ENCODE data around the gene HSPA12B.

HSPA12B gene

GRCh38 chr20:3767427-3768341 lies 35.2 kb downstream of the HSPA12B start, which contains the start of gene ADISSP:
ADISSP (minus strand) TSS chr20:3767753; CDS start chr20:3760100, 7,653 bp downstream.
- DNase-seq = peak; percentile 98

- DNase-seq = peak; percentile 76
These were observed 36.1 kb downstream of the HSPA12B start for GRCh38 chr20:3768342-3769130.

- DNase-seq = no peak
These were observed 39.1 kb downstream of the HSPA12B start for GRCh38 chr20:3771552-3772058.

GRCh38 chr20:3775457-3776108 lies 43.1 kb downstream of the HSPA12B start:
- peak; percentile 56 for DNase-seq

GRCh38 chr20:3777381-3777715 lies 44.9 kb downstream of the HSPA12B start:
- DNase-seq = no peak

GRCh38 chr20:3777716-3778629 lies 45.5 kb downstream of the HSPA12B start:
- no peak for DNase-seq

GRCh38 chr20:3778976-3779375 lies 46.5 kb downstream of the HSPA12B start:
- no peak for DNase-seq

GRCh38 chr20:3781153-3781910 lies 48.8 kb downstream of the HSPA12B start, which contains the start of gene SPEF1:
SPEF1 (minus strand) TSS chr20:3781448; CDS start chr20:3781287, 161 bp downstream.
- DNase-seq = peak; percentile 97

- no peak for DNase-seq
These were observed 50.1 kb downstream of the HSPA12B start for GRCh38 chr20:3782597-3782996.

GRCh38 chr20:3783068-3783489 lies 50.6 kb downstream of the HSPA12B start:
- no peak for DNase-seq

- no peak for DNase-seq
These were observed 51.2 kb downstream of the HSPA12B start for GRCh38 chr20:3783511-3784195.

GRCh38 chr20:3784216-3784853 lies 51.9 kb downstream of the HSPA12B start:
- DNase-seq = no peak

- DNase-seq = no peak
These were observed 52.4 kb downstream of the HSPA12B start for GRCh38 chr20:3784863-3785239.

GRCh38 chr20:3785240-3786125 lies 53.0 kb downstream of the HSPA12B start:
- DNase-seq = no peak

- DNase-seq = peak; percentile 20
These were observed 53.6 kb downstream of the HSPA12B start for GRCh38 chr20:3786126-3786484.

GRCh38 chr20:3786665-3787323 lies 54.3 kb downstream of the HSPA12B start, which contains the start of gene CENPB:
CENPB (minus strand) TSS chr20:3786740; CDS start chr20:3786483, 257 bp downstream.
- peak; percentile 78 for DNase-seq

- DNase-seq = no peak
These were observed 55.0 kb downstream of the HSPA12B start for GRCh38 chr20:3787324-3788014.
